Nephron (organoid): ENCODE measurements around the gene PSPC1.

Source experiments
- H3K27ac Mint-ChIP-seq, 3 experiments: 2 replicates each; pipeline ENCODE4 v1.8.0; 2020; ENCODE audit warnings: mixed read lengths in 3 of 3, mild to moderate bottlenecking in 2 of 3, moderate library complexity in 1 of 3
- H3K27me3 Mint-ChIP-seq: 2 replicates; pipeline ENCODE4 v1.8.0; 2021; ENCODE audit warnings: low read depth, mild to moderate bottlenecking, moderate library complexity, mixed read lengths
- H3K36me3 Mint-ChIP-seq: 2 replicates; pipeline ENCODE4 v1.8.0; 2020; ENCODE audit warnings: low read depth, mixed read lengths
- H3K4me1 Mint-ChIP-seq: 2 replicates; pipeline ENCODE4 v1.8.0; 2020; ENCODE audit warnings: mixed read lengths
- H3K4me3 Mint-ChIP-seq, 3 experiments: 2 replicates each; pipeline ENCODE4 v1.8.0; 2020; ENCODE audit warnings: mild to moderate bottlenecking in 3 of 3, mixed read lengths in 3 of 3, moderate library complexity in 2 of 3
- H3K9me3 Mint-ChIP-seq: 2 replicates; pipeline ENCODE4 v1.8.0; 2020; ENCODE audit warnings: mixed read lengths
- TF ChIP-seq, protein P1 (sequence below), 3 experiments: fragments of 200-600 bp; sonication (generic); IDR thresholded peaks; one replicate each; pipeline ENCODE4 v1.5.0; 2021; ENCODE audit warnings: antibody characterized with exemption in 3 of 3; ENCODE audit not compliant: unreplicated experiment in 3 of 3

The PSPC1 gene

DNA sequence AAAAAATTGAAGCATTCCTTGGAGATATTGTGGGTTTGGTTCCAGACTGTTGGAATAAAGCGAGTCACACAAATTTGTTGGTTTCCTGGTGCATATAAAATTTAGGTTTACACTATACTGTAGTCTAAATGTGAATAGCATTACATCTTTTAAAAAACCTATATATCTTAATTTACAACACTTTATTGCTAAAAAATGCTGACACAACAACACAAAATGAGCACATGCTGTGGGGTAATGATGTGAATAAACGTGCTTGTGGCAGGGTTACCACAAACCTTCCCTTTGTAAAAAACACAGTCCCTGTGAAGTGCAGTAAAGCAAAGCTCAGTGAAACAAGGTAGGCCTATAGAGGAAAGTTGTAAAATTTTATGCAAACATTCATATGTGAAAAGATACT is 121.6 kb downstream of the PSPC1 start:
- Mint-ChIP-seq H3K4me3 (no peak overlapping the region), H3K9me3 (no peaks in the 10 kb centered on the region), H3K36me3 (peaks cover 62% of the 10 kb centered on the region), H3K27me3 (no peaks in the 10 kb centered on the region), H3K27ac (no peak overlapping the region), H3K4me1 (no peaks in the 10 kb centered on the region)
- TF ChIP-seq, protein P1, sequence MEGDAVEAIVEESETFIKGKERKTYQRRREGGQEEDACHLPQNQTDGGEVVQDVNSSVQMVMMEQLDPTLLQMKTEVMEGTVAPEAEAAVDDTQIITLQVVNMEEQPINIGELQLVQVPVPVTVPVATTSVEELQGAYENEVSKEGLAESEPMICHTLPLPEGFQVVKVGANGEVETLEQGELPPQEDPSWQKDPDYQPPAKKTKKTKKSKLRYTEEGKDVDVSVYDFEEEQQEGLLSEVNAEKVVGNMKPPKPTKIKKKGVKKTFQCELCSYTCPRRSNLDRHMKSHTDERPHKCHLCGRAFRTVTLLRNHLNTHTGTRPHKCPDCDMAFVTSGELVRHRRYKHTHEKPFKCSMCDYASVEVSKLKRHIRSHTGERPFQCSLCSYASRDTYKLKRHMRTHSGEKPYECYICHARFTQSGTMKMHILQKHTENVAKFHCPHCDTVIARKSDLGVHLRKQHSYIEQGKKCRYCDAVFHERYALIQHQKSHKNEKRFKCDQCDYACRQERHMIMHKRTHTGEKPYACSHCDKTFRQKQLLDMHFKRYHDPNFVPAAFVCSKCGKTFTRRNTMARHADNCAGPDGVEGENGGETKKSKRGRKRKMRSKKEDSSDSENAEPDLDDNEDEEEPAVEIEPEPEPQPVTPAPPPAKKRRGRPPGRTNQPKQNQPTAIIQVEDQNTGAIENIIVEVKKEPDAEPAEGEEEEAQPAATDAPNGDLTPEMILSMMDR (IDR thresholded peaks at IDR 0.05; ENCODE audit: unreplicated experiment in 3 of 3) = no peak

DNA sequence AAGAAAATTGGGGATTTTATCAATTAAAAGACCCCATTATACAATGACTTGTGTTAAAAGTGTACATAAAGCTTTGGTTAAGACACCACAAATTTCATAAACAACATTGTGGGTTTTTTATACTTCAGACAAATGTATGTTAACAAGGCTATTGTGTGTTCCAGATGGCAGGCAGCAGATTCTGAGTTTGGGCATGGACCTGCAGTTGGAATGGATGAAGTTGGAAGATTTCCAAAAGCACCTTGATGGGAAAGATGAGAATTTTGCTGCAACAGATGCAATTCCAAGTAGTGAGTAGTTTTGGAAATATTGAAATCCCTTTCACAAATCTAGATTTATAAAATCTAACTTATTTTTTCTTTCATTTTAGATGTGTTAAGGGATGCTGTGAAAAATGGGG is 123.9 kb downstream of the PSPC1 start:
- H3K4me1 Mint-ChIP-seq = no peaks in the 10 kb centered on the region
- H3K27me3 Mint-ChIP-seq = no peaks in the 10 kb centered on the region
- TF ChIP-seq, protein P1 (IDR thresholded peaks at IDR 0.05; ENCODE audit: unreplicated experiment in 3 of 3) = no peak
- no peak overlapping the region for H3K4me3 Mint-ChIP-seq
- H3K36me3 Mint-ChIP-seq = peaks cover 56% of the 10 kb centered on the region
- H3K9me3 Mint-ChIP-seq = no peaks in the 10 kb centered on the region
- no peak overlapping the region for H3K27ac Mint-ChIP-seq

DNA sequence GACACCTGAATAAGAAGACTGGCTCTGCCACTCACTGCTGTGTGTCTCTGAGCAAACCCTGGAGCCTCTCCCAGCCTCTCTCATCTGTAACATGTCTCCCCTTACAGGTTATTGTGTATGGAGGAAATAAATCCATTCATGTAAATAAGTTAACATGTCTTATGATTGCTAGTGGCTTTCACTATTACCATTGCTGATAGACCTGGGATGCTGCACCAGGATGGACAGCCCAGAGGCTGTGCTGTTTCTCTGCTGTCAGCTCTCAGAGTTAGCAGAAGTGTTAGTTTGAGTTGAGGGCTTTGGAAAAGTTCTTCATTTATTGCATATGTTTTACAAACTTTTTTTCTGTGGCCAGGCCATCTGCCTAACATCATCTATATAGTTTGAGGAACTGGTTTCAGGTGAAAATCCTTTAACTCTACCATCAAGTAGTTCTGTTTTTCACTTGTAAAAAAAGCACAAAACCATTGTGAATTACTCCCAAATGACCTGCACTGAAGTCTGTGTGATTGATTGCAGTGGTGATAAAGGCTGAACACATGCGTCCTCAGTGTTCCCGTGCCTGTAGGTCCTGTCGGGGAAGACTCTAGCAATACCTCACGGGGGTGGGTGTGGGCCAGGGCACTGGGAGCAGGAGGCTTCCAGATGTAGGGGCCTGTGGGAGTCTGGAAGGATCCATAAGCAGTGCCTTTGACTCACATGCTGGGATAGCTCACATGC is 124.7 kb downstream of the PSPC1 start:
- H3K4me1 Mint-ChIP-seq = no peaks in the 10 kb centered on the region

More for the DNA sequence above, 124.7 kb downstream of the PSPC1 start:
- H3K27me3 Mint-ChIP-seq = no peaks in the 10 kb centered on the region
- peak overlapping the region in 1 of 3 experiments; percentile 7 for H3K27ac Mint-ChIP-seq
- no peak overlapping the region for H3K4me3 Mint-ChIP-seq
- H3K36me3 Mint-ChIP-seq = peaks cover 57% of the 10 kb centered on the region
- TF ChIP-seq, protein P1 (IDR thresholded peaks at IDR 0.05; ENCODE audit: unreplicated experiment in 3 of 3) = no peak
- no peaks in the 10 kb centered on the region for H3K9me3 Mint-ChIP-seq
